ENCODE measurements around the gene SLC38A10. TPM values are rescaled to one million over a fixed set of nuclear protein-coding genes. Genes with fewer than 3 reads are reported as not detected.
A peak's percentile ranks its signal among the peaks of the same experiment; 100 is the strongest.

Gene SLC38A10
- total and polyA plus RNA-seq, 2 of the 4 experiments (the other 2 are of a cell fraction), result 12.7 to 46.7 TPM

GRCh38 chr17:81277421-81277820 is 17.7 kb downstream of the SLC38A10 start:
- Histone ChIP-seq H2BK20ac (ENCODE audit: low read depth, low read length) (no peak overlapping the region), H3K4me2 (ENCODE audit: low read depth, low read length) (peak overlapping the region; percentile 63), H2BK15ac (ENCODE audit: low read depth, low read length) (no peak overlapping the region), H2BK120ac (ENCODE audit: low read depth, low read length) (no peak overlapping the region), H3K56ac (ENCODE audit: extremely low read depth, insufficient read depth, low read length) (no peak overlapping the region), H3K9me3 (ENCODE audit: control insufficient read depth, insufficient read depth, low read length) (no peaks in the 10 kb centered on the region), H3K27me3 (ENCODE audit: control insufficient read depth, insufficient read depth, low read length) (no peaks in the 10 kb centered on the region), H4K5ac (ENCODE audit: low read depth, low read length) (no peak overlapping the region), H2AK5ac (ENCODE audit: low read depth, low read length) (no peak overlapping the region; the same call in 1 of the 2 replicates), H3K9ac (ENCODE audit: low read depth, low read length) (no peak overlapping the region), H2BK5ac (ENCODE audit: low read depth, low read length, poor library complexity, severe bottlenecking) (no peak overlapping the region), H3K27ac (ENCODE audit: insufficient read depth, low read length) (peak overlapping the region; percentile 40; the same call in 1 of the 2 replicates), H3K4me1 (ENCODE audit: control insufficient read depth, insufficient read depth, low read length) (peaks cover 11% of the 10 kb centered on the region), H3K18ac (ENCODE audit: low read depth, low read length) (no peak overlapping the region), H3K9me1 (ENCODE audit: insufficient read depth, low read length) (no peaks in the 10 kb centered on the region), H3K36me3 (ENCODE audit: control insufficient read depth, insufficient read depth, low read length) (peaks cover 59% of the 10 kb centered on the region), H3K23ac (ENCODE audit: low read depth, low read length) (no peak overlapping the region), H2AFZ (replicated peaks; ENCODE audit: low read length, poor library complexity) (peak overlapping the region; percentile 72), H3K4ac (ENCODE audit: low read depth, low read length) (no peak overlapping the region; the same call in 1 of the 2 replicates), H4K20me1 (ENCODE audit: insufficient read depth, low read length) (peaks cover 22% of the 10 kb centered on the region), H3K14ac (replicated peaks; ENCODE audit: low read depth, low read length) (no peak overlapping the region), H2AK9ac (replicated peaks; ENCODE audit: low read depth, low read length, poor library complexity) (peak overlapping the region; percentile 2), H3K79me1 (ENCODE audit: low read depth in 1 of 2, low read length in 2 of 2) (peaks cover 7 to 41% of the 10 kb centered on the region in 2 experiments), H4K8ac (ENCODE audit: low read depth in 2 of 2, low read length in 2 of 2) (no peak overlapping the region), H4K91ac (ENCODE audit: insufficient read depth, low read depth, low read length) (no peak overlapping the region), H3K4me3 (ENCODE audit: insufficient read depth, low read depth, low read length) (peak overlapping the region; percentile 14; the same call in 1 of the 2 replicates)
- TF ChIP-seq MAZ (IDR thresholded peaks at IDR 0.05; ENCODE audit: borderline replicate concordance, low read depth, low read length), result no peak
- peak; percentile 76; the same call in 1 of the 2 replicates for TF ChIP-seq MXI1 (IDR thresholded peaks at IDR 0.05; ENCODE audit: borderline replicate concordance, low read depth, low read length)
- CTCF ChIA-PET, result no interaction called here
- in situ Hi-C loops (cut with MboI; ENCODE audit: low sequenced_read_pairs) (no loop called here), dilution Hi-C loops (cut with HindIII; ENCODE audit: low sequenced_read_pairs, unreplicated experiment) (no loop called here), intact Hi-C loops (cut with micrococcal nuclease) (no loop called here)
- POLR2A ChIA-PET (ENCODE audit: unreplicated experiment), result no interaction called here
- no TSS peak for BruUV-seq (replicated peaks)
- 7% methylated on average over 18 of the region's 18 CpGs; no CpG with 5 or more reads in 1 of the 2 experiments for WGBS, 2 experiments (ENCODE audit: extremely low coverage in 2 of 2, insufficient read length in 1 of 2)
- ATAC-seq (ENCODE audit: low read depth) (peak; percentile 97), DNase-seq (peak; percentile 68)

Data from IMR-90 (cell line).